ENCODE results near the gene NDUFA6.
A peak's percentile ranks its signal among the peaks of the same experiment; 100 is the strongest.

The NDUFA6 gene

DNA sequence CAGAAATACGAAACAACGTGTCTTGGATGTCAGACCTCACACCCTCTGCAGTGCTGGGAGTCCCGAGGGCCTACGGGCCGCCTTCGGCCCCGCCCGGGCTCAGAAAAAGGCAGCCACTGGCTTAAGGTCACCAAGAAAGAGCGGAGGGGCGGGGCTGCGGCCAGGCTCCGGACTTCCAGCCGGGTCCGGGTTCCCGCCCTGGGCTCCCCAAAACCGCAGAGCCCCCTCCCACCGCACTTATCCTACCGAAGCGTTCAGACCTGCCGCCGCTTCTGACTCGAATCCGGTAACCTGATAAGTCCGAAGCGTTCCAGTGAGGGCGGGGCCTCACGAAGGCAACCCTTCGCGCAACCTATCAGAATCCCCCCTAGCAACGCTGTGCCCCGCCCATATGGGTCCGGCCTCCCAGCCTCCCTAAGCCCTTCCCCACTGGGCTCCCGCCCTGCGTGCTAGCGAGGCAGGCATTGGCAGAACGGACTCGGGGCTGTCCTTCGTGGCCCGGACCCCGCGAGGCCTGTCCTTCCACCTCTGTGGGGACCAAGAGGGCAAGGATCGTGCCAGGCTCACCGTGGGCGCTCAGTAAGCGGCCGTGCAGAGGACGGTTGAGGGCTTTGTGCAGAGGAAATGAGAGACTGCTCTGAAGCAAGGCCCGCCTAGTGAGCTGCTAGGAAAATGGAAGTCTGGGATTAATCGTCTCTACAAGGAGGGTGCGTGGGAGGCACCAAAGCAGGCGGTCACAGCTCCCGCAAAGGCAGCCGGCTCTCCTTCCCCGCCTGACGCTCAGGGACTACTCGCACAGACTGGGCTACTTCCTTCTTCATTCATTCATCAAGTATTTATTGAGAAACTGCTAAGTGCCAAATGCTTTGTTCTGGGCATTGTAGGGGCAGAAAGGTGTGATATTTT is 19.8 kb downstream of the NDUFA6 start, which contains the start of gene NAGA:
Gene NAGA (minus strand): TSS at position 296 of the 906 bp plus-strand sequence. CDS start 515 bp downstream, outside the sequence.
- peak; percentile 96 for DNase-seq (ENCODE audit: low spot score)

DNA sequence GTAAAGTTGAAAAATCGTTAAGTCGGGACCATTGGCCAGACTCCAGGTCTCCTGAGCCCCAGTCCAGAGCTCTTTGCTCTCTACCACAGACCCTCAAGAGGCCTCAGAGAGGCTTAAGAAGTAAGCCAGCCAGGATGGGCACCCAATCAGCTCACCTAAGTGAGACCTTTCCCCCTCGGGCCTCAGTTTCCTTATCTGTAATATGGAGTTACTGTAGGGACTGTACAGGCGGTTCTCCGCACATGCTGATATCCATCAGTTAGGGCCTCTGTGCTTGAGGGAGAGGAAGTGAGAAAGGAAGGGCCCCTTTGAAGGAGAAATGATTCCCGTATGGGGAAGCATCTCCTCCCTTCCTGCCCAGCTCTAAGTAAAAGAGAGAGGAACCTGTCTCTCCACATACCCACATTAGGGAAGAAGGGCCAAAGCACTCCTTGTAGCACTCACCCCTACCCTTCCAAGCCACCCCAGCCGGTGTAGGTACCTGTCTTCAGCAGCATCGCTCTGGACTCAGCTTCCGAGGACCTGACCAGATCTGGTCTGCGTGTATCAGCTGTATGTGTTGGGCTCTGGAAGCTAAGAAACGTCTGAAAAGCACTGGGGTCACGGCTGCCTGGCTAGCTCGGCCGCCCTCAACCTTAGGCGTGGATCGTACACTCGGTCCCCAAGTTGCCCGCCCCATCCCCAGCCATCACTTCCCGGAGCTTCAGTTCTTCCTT is 20.6 kb downstream of the NDUFA6 start:
- no peak for DNase-seq (ENCODE audit: low spot score)

DNA sequence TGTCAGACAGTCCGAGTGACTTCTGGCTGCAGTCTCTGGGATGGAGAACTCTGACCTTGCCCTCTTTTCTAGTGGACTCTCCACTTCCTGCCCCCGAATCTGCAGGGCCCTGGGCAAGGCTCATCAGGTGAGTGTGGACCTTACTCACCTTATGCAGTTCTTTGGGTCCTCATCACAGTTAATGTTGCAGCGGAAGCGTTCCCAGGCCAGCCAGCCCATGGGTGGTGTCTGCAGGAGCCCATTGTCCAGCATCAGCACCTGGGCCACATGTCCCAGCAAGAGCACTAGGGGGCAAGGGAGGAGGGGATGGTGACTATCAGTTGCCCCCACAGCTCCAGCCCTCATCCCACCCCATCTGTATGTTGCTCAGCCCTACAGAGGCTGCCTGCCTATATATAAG is 22.3 kb downstream of the NDUFA6 start:
- DNase-seq (ENCODE audit: low spot score): no peak

DNA sequence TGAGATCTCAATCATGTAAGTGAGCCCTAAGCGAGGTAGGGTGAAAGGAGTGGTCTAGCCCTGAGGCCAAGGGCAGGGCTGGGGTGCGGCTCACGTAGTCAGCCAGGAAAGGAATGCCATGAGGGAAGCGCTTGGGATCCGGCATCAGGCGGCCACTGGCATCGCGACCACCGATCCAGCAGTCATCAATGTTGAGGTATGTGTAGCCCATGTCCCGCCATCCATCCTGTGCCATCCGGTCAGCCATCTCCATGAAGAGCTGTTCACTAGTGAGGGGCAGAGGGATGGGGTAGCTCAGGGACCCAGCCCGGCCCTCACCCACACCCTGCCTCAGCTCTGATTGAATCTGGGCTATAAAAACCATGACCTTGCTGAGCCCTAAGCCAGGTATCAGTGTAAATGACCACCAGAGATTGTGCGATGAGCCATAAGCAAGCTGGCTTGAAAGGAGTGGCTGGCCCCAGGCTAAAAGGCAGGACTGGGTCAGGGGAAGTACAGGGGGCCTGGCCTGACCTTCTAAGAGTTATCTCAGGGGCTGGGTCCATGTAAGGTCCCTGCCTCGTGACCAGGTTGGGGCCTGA is 22.8 kb downstream of the NDUFA6 start:
- no peak for DNase-seq (ENCODE audit: low spot score)

DNA sequence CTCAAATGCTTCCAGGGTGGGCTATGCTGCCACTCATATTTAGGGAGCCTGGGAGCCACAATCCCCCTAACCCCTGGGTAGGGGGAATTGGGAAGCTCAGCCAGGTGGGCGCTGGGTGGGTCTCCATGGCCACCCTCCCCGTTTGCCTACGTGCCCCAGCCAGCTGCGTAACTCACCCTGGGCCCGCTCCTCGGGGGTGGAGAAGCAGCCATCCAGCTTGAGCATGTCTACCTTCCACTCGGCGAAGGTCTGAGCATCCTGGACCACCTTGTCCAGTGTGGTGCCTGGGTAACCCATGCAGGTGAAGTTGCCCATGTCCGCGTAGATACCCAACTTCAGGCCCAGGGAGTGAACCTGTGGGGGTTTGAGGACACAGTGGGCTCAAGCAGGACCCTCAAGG is 23.6 kb downstream of the NDUFA6 start:
- no peak for DNase-seq (ENCODE audit: low spot score)

DNA sequence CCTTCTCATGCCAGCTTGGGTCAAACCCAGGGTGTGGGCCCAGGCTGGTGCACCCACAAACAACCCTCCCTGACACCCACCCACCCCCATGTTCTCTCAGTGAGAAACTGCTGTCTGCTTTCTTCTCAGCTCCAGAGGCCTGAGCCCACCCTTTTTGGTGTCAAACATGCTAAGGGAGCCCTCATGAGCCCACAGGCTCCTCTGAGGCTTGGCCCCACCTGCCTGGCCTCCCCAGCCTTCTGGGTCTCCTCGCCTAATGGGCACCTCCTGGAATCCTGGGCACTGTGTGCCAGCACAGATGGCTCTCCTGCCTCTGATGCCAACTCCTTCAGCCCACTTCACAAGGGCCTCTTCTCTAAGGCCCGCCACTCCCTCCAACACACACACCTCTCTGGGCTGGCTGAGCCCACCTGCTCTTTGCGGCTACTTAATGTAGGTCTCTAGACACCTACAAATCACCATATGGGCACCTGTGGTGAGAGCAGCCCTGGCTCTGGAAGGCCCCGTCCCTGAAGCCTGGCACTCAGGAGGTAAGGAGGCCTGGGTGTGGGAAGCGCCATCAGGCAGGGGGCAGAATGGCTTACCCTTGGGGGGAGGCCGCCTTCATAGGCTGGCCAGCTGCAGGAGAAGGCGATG is 24.3 kb downstream of the NDUFA6 start:
- DNase-seq (ENCODE audit: low spot score): no peak

DNA sequence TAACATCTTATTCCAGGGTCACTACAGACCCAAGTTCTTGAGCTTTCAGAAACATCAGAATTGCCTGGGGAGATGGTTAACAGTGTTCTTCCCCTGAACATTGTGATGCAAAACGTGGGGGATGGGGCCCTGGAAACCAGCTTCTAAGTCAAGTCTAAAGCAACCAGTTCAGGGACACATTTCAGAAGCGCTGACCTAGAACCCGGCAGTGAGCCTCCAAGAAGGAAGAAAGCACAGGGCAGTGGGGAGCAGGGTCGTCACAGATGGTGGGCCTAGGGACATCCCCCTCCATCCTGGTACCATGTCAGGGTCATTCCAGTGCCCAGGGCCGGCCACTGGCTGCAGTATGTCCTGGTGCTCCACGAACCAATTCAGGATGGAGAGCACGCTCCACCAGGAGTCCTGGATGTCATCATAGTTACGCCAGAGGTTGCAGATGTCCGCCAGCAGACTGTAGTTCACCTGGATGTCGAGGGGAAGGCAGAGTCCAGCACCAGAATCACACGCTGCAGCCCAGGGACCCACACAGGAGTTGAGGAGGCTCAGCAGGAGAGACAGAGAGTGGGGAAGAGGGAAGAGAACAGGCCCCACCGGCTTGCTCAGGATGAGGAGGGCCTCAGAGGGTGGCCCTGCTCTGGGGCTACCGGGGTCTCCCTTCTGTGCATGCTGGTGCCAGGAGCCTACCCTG is 25.0 kb downstream of the NDUFA6 start:
- DNase-seq (ENCODE audit: low spot score): no peak

DNA sequence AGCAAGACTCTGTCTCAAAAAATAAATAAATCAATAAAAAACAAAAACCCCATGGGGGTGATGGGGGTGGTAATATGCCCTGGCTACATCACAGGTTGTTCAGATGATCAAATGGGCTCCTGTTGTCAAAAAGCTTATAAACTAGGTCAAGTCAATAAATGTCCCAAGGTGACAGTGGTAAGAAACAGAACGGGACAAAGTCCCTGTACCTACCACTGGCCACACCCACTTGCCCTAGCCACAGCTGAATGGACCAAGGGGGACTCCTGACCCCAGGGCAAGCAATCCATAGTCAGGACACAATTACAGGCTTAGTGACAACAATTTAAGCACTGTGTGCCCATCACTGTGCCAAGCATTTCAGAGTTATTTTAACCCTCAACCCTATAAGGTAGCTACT is 25.9 kb downstream of the NDUFA6 start:
- DNase-seq (ENCODE audit: low spot score): no peak

DNA sequence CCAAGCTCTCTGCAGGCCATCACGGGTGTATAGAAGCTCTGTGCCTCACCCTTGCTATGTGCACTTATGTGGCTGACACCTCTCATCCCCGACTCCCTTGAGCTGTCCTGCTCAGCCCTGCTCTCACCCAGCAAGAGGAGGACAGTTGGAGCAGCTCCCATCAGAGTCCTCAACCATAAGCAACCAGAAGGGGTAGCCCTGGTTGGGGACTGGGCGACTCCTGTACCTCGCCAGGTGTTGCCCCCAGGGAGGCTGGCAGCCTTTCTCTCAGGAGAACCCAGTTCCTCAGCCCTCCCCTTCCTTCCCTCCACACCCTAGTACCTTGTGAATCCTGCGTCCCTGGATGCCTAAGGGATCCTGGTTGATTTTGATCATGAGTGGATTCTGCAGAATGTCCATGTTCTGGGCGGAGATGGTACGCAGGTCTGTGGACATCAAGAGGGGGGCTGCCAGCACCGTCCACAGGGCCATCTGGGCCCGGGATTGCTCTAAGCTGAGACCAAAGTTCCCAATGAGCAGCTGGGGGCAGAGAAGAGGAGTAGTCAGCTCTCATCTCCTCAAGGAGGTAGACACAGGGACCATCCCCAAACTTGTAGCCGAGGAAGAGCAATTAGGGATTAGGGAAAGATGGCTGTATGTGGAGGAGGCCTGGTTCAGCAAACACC is 27.9 kb downstream of the NDUFA6 start:
- no peak for DNase-seq (ENCODE audit: low spot score)

DNA sequence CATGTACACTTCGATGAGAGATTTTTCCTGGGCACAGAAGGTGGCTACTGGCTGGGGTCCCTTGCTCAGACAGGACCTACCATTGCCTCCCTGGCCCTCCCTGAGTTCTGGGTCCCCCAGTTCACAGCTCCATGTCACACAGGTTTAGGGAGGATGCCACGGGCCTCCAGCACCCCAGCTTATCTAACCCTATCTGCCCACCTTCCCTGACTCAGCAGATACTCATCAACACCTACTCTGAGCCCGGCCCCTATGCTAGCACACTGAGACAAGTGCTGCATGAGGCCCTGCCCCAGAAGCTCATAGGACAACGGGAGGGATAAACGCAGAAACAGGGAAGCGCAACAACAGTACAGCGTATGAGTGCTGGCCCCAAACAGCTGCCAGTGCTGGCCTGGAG is 29.5 kb downstream of the NDUFA6 start:
- no peak for DNase-seq (ENCODE audit: low spot score)

DNA sequence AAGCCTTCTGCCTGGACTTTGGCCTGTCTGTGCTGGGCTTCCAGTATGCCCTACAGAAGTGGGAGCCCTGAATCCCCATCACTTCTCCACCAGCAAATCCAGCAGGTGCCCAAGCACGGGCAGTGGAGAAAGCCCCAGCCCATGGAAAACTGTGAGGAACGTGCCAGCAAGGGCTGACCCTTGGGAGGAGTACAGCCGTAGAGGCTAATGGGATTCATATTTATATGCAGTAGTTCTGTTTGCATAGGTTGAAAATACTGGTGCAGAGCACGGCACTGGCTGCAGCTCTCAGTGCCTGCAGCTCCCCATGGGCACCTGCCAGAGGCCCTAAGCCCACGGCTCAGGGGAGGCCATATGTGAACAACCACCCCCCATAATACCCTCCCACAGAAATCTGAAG is 30.1 kb downstream of the NDUFA6 start:
- no peak for DNase-seq (ENCODE audit: low spot score)

DNA sequence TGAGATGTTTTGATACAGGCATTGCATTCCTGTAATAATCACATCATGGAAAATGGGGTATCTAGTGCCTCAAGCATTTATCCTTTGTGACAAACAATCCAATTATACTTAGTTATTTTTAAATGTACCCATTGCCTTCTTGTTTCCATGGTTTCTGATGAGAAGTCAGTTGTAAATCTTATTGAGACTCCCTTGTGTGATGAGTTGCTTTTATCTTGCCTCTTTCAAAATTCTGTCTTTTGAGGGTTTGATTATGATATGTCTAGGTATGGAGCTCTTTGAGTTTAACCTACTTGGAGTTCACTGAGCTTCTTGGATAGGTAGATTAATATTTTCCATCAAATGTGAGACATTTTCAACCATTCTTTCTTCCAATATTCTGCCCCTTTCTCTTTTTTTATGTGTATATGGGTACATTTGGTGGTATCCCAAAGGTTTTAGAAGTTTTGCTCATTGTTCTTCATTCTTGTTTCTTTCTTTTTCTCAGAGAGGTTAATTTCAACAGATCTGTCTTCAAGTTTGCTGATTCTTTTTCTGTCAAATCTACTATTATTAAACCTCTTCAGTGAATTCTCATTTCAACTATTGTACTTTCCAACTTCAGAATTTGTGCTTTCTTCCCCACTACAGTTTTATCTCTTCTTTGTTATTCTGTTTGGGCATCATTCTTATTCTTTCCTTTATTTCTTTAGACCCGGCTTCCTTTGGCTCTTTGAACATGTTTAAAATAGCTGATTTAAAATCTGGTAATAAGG is 33.6 kb downstream of the NDUFA6 start:
- no peak for DNase-seq (ENCODE audit: low spot score)

DNA sequence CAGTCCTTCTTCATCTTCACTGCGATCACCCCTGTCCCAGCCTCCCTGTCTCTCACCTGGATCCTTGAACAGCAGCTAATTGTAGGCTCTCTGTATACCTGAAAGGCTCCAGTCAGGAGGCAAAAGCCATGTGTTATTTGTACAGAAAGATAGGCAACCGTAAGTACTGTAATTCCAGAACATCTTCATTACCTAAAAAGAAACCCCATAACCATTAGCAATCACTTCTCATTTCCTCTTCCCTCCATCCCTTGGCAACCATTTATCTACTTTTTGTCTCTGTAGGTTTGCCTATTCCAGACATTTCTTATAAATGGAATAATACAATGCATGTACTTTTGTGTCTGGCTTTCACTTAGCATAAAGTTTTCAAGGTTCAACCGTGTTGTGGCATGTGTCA is 37.8 kb downstream of the NDUFA6 start:
- DNase-seq (ENCODE audit: low spot score): no peak

DNA sequence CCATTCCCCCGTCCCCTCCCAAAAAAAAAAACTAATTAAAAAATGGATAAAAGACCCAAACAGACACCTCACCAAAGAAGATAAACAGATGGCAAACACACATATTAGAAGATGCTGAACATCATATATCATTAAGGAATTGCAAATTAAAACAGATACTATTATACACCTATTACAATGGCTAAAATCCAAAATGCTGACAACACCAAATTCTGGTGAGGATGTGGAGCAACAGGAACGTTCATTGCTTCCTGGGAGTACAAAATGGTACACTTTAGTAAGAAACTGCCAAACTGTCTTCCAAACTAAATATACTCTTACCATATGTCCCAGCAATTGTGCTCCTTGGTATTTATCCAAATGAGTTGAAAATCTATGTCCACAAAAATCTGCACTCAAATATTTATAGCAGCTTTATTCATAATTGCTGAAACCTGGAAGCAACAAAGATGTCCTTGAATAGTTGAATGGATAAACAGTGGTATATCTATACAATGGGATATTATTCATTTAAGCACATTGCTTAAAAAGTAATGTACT is 39.9 kb downstream of the NDUFA6 start:
- DNase-seq (ENCODE audit: low spot score): no peak

DNA sequence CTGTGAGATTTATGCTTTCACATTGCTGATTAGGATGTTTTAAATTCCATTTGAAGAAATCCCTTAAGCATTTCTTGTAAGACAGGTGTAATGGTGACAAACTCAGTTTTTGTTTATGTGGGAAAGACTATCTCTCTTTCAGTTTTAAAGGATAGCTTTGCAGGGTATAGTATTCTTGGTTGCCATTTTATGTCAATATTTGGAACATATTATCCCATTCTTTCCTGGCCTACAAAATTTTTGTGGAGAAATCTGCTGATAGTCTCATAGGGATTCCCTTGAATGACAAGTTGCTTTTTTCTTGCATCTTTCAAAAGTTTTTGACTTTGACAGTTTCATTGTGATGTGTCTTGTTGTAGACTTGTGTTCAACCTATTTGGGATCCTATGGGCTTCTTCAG is 48.8 kb downstream of the NDUFA6 start:
- DNase-seq (ENCODE audit: low spot score): no peak

DNA sequence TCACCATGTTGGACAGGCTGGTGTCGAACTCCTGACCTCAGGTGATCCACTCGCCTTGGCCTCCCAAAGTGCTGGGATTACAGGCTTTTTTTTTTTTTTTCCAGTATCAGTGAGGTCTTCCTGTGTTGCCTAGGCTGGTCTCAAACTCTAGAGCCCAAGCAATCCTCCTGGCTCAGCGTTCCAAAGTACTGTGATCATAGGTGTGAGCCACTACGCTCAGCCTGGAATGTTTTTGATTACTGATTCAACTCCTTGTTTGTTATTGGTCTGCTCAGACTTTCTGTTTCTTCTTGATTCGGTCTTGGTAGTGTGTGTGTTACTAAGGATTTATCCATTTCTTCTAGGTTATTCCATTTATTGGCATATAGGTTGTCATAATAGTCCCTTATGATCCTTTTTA is 51.3 kb downstream of the NDUFA6 start:
- no peak for DNase-seq (ENCODE audit: low spot score)
